Measurements from ENCODE around the gene MBD3L5.
"Not testable (repeated sequence)": the region's sequence is repeated elsewhere in the genome, so short reads cannot be mapped to it uniquely, and the experiment has no call there.

MBD3L5 gene

DNA sequence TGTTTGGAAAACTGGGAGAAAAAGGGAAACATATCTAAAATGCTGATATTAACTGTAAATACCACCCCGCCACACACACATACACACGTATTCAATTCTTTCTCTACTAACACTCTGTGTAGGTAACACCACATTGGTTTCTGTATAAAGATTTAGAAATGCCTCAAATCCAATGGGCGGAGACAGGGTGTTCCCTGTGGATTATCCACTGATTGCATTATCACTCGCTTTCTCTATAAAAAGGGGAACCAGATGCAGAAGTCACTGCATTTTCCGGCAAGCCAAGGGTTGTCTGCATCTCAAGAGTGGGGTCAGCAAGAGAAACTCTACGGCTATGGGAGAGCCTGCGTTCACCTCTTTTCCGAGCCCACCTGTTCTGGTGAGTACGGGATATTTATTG is at the start of gene MBD3L5:
Gene MBD3L5 (plus strand): TSS at position 301 of the 400 bp plus-strand sequence. CDS start 34 bp downstream, at position 335.
- in situ Hi-C loops (cut with MboI; ENCODE audit: low sequenced_read_pairs), result not testable (repeated sequence)

DNA sequence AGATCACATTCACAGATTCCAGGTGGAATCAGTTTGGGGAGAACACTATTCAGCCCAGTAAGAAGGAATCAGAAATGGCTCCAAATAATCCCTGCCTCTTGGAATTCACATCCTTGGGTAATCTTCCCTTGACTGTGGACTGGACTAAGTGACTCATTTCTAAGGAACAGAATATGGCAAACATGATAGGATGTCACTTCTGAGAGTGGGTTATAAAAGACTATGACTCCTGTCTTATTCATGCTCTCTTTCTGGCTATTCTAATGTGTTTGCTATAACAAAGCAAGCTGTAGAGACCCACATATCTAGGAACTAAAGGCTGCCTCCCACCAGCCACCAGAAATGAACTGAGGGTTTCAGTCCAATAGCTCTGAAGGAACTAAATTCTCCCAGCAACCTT is 46.9 kb upstream of the MBD3L5 start:
- in situ Hi-C loops (cut with MboI; ENCODE audit: low sequenced_read_pairs), result no loop called here

DNA sequence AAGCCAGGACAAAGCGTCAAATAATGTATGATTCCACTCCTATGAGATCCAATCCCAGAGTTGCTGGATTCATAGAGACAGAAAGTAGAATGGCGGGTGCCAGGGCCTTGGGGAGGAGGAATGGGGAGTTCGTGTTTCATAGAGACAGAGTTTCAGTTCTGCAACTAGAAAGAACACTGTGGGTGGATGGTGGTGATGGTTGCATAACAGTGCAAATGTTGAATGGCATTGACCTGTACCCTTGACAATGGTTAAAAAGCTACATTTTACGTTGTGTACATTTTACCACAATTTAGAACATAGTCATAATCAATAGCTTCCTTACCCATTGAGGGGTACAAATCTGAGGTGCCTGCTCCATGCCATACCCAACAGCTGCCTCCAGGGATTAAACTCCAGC is 42.5 kb upstream of the MBD3L5 start:
- in situ Hi-C loops (cut with MboI; ENCODE audit: low sequenced_read_pairs), result no loop called here

DNA sequence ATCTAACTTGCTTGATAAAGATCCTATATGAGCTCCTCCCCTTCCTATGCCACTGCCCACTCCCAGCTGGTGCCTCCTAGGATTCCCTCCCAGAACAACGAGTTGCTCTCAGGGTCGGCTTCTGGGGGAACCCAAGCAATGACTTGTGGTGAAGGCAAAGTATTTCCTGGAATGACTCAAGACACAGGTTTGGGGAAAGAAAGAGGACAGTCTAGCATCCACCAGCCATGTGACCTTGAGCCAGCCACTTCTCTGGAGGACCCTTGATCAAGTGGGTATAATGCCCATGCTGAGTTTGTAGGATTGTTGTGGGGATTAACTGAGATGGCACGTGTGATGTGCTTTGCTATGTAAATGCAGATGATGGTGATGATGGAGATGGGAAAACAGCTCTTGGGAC is 42.1 kb upstream of the MBD3L5 start:
- in situ Hi-C loops (cut with MboI; ENCODE audit: low sequenced_read_pairs), result no loop called here

DNA sequence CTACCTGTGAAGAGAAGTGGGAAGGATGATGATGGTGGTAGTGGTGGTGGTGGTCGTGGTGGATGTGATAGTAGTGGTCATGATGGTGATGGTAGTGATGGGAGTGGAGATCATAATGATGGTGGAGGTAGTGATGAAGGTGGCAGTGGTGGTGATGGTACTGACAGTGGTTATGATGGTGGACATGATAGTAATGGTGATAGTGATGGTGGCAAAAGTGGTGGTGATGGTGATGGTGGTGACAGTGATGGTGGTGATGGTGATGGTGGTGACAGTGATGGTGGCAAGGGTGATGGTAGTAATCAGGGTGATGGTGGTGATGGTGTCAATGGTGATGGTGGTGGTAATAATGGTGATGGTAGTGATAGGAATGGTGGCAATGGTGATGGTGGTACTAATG is 35.3 kb upstream of the MBD3L5 start:
- in situ Hi-C loops (cut with MboI; ENCODE audit: low sequenced_read_pairs), result no loop called here

DNA sequence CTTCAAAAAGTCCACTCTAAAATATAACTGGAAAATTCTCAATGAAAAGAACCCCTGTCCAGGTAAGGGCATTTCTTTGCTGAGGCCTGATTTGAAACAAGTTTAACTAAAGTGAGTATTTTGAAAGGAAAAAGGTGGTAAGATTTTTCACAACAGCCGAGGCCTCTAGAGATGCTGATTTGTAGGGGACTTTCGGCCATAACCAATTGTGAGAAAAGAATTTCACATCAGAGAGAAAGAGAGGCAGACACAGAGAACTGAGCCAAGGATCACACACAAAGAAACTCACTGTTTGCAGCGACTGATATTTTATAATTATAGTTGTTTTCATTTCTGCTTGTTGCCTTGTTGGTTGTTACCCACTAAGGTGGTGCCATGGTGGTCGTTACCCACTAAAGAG is 33.6 kb upstream of the MBD3L5 start:
- in situ Hi-C loops (cut with MboI; ENCODE audit: low sequenced_read_pairs), result no loop called here

DNA sequence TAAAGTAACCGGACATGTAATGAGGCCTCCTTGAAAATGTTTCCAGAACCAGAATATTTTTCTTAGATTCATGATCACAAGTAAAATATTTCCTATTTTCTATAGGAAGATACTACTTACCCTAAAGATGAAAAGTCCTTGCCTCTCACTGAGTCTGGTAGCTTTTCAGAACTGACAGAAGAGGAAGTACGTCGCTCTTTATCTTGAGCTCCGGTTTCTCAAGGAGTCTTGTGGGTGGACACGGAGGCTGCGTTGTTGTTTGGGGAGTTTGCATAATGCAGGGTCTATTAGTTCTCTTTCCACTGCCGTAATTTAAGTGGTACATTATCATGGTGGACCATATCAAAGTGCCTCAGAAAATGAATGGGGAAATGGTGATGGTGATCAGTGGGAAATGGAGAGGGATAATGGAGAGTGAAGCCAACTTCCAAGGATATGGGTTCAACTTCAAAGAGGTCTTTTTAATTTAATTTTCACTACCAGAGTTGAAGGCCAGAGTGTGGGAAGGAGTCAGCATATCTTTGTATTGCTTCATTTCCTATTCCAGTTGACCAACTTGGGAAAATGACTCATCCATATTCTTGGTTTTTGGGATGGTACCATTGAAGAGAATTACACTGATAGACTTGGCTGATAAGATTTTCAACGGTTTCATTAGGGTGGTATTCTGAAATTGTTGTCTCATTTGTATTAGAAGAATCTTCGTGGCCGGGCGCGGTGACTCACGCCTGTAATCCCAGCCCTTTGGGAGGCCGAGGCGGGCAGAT is 32.5 kb upstream of the MBD3L5 start:
- in situ Hi-C loops (cut with MboI; ENCODE audit: low sequenced_read_pairs), result no loop called here

DNA sequence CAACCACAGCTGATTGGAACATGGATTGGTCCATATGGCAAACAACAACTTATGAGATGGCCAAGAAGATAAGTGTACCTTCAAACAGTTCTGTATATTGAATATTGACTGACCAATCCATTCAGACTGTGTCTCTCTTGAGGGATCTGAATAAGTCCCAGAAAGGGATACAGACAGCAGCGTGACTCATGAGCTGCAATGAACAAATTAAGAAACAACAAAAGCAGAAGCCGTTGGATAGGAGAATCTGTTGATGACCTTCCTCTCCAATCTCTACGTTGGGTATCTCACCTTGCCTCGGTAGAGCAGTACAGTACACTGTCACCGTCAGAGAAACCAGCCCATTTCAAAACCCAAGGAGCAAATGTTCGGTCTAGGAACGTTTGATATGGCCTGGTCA is 30.4 kb upstream of the MBD3L5 start:
- in situ Hi-C loops (cut with MboI; ENCODE audit: low sequenced_read_pairs), result no loop called here

DNA sequence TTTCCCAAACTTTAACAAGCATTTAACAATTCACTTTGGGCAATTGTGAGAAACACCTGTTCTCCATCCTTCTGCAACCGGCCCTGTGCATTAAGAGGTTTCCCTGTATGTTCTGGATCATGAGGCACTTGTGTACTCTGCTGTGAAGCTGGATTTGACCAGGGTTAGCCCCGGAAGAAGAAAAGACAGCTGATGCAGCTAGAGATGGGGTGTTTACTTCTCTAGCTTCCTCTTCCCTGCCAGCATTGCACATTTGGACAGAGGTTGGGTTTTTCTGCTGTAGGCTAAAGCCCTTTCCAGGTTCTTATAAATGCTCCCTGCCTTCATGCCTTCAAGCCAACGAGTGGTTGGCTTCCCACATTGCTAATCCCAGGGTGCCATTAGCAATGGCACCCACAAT is 30.0 kb upstream of the MBD3L5 start:
- in situ Hi-C loops (cut with MboI; ENCODE audit: low sequenced_read_pairs), result no loop called here

DNA sequence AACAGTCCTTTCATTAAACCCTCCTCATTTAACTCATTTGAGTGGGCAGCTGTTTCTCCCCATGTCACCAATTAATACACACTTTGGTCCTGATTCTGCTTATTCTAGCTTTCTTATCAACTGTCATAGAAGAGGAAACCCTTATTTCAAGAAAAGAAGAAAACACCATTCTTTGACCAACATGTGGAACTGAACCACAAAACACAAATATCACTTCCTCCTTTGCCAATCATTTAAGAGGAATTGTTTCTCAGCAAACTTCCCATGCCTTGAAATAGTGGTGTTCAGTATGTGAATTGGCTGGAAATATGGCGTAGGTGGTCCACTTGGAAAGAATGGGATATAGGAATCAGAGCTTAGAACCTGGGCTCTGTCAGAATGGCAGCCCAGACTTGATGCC is 29.6 kb upstream of the MBD3L5 start:
- in situ Hi-C loops (cut with MboI; ENCODE audit: low sequenced_read_pairs), result no loop called here

DNA sequence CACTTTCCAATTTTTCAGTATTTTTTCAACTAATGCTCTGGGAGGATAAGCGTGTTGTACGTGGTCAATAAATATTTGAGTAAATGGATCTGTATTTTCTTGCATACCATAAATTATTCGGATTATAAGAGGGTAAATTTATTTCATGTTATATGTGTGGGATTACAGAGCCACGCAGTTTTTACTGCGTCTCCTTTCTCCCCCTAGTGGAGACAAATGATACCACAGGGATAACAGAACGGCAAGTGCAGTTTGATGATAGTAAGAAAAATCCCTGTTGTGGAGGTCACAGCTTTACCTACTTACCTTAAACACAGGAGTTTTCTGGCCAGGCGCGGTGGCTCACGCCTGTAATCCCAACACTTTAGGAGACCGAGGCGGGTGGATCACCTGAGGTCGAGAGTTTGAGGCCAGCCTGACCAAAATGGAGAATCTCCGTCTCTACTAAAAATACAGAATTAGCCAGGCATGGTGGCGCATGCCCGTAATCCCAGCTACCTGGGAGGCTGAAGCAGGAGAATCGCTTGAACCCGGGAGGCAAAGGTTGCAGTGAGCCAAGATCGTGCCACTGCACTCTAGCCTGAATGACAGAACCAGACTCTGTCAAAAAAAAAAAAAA is 26.0 kb upstream of the MBD3L5 start:
- in situ Hi-C loops (cut with MboI; ENCODE audit: low sequenced_read_pairs), result no loop called here

DNA sequence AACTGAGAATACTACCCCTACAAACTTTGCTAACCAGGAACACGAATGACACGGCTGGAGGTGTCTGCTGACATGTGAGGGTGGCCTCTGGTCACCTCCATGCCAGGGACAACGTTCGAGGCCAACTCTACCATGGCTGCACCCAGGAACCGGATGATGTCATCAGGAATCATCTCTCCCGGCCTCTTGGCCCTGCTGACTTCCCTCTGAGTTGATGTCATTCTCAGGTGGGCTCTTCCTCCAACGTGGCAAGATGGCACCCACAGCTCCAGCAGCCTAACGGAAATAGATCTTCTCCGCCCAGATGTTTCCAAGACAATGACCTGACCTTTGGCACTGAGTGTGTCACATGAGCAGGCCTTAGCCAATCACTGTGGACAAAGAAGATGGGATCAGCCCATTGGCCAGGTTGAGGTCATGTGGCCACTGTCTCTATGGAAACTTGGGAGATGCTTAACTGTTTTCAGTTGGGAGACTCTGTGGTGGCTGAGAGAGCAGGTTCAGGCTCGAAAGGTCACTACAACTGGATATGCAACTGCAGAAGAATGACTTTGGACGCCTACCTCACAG is 24.2 kb upstream of the MBD3L5 start:
- in situ Hi-C loops (cut with MboI; ENCODE audit: low sequenced_read_pairs), result no loop called here

DNA sequence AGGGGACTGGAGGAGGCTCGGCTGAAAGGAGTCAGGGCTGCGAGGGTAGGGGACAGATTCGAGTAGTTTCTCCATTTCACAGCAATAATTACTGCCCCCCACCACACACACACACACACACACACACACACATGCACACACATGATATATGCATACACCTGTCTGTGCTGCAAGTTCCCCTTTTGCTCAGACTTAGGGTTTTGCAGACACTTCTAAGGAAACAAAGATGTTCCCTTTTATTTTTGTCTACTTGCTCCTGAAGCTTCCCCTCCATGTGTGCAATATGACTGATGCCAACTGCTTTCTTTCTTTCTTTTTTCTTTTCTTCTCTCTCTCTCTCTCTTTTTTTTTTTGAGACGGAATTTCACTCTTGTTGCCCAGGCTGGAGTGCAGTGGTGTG is 22.5 kb upstream of the MBD3L5 start:
- in situ Hi-C loops (cut with MboI; ENCODE audit: low sequenced_read_pairs), result no loop called here

DNA sequence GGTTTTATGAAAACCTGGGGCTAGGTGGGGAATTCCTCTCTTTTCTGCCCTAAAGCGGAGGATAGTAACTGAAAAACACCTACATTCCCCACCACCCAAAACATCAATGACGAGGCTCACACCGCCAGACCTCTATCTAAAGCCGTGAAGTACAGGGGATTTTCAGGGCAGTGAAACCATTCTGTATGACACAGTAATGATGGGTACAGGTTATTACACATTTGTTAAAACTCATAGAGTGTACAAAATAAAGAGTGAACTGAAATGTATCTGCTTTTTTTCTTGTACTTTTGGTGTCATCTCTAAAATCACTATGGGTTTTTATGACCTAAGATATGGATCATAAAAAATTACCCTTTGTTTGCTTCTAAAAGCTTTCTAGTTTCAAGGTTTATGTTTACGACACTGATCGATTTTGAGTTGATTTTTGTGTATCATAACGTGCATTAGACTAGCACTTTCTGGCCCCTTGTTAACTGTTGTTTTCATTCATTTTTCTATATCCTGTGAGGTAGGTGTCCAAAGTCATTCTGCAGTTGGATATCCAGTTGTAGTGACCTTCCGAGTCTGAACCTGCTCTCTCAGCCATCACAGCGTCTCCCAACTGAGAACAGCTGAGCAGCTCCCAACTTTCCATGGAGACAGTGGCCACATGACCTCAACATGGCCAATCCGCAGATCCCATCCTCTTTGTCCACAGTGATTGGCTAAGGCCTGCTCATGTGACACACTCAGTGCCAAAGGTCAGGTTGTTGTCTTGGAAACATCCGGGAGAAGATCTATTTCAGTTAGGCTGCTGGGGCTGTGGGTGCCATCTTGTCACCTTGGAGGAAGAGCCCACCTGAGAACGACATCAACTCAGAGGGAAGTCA is 19.4 kb upstream of the MBD3L5 start:
- in situ Hi-C loops (cut with MboI; ENCODE audit: low sequenced_read_pairs), result no loop called here

DNA sequence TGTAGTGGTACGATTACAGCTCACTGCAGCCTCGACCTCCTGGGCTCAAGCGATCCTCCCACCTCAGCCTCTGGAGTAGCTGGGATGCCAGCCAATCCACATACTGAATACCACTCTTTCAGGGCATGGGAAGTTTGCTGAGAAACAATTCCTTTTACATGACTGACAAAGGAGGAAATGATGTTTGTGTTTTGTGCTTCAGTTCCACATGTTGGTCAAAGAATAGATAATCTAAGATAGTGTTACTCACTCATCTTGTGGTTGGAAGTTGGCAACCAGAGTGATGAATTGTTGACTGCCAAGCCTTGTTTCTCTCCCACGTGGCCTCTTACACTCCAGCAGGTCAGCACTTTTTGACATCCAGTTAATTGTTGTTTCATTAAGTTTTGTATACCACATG is 16.7 kb upstream of the MBD3L5 start:
- in situ Hi-C loops (cut with MboI; ENCODE audit: low sequenced_read_pairs), result no loop called here

DNA sequence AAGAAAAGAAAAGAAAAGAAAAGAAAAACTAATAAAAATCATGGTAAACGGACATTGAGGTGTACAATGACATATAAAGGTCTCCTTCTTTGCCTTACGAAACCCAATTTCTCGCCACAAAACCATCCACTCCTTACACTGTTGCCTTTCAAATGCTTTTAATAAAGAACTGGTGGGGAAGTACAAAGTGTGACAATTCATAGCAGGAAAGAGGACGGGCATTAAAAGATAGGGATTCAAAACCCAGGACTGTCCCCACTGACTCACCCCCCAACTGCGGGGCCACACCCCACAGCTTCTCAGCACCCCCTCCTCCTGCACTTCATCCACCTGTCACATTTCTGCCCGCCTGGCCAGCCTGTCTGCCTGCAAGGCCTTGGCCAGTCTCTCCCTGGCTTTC is 11.6 kb upstream of the MBD3L5 start:
- in situ Hi-C loops (cut with MboI; ENCODE audit: low sequenced_read_pairs), result no loop called here

DNA sequence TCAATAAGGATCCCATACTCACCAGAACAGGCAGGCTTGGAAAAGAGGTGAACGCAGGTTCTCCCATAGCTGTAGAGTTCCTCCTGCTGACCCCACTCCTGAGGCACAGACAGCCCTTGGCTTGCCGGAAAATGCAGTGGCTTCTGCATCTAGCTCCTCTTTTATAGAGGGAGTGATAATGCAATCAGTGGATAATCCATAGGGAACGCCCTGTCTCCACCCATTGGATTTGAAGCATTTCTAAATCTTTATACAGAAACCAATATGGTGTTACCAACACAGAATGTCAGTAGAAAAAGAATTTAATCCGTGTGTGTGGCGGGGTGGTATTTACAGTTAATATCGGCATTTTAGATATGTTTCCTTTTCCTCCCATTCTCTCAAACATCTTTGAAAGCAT is 9.0 kb upstream of the MBD3L5 start, which contains the start of gene MBD3L2B:
Gene MBD3L2B (minus strand): TSS at position 101 of the 400 bp plus-strand sequence. CDS start 34 bp downstream, at position 67.
- in situ Hi-C loops (cut with MboI; ENCODE audit: low sequenced_read_pairs), result not testable (repeated sequence)

DNA sequence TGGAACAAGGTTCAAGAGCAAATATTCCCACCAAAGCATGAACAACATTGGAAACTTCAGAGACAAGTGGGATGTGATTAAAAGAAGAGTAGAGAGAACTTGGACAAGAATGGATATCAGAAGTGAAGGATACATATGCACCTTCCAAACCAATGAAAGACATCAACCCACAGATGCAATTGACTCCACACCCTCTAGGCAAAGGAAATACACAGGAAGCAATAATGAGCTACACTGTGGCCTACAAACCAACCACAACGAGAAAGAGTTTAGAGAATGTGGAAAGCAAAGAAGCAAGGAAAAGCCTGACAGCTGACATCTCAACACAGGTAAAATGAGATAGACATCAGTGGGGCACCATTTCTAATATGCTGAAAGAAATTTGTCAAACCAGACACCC is 1.6 kb upstream of the MBD3L5 start:
- in situ Hi-C loops (cut with MboI; ENCODE audit: low sequenced_read_pairs), result not testable (repeated sequence)

DNA sequence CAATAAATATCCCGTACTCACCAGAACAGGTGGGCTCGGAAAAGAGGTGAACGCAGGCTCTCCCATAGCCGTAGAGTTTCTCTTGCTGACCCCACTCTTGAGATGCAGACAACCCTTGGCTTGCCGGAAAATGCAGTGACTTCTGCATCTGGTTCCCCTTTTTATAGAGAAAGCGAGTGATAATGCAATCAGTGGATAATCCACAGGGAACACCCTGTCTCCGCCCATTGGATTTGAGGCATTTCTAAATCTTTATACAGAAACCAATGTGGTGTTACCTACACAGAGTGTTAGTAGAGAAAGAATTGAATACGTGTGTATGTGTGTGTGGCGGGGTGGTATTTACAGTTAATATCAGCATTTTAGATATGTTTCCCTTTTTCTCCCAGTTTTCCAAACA is 9.7 kb downstream of the MBD3L5 start, which contains the start of gene MBD3L4:
Gene MBD3L4 (minus strand): TSS at position 101 of the 400 bp plus-strand sequence. CDS start 35 bp downstream, at position 66.
- in situ Hi-C loops (cut with MboI; ENCODE audit: low sequenced_read_pairs), result not testable (repeated sequence)

DNA sequence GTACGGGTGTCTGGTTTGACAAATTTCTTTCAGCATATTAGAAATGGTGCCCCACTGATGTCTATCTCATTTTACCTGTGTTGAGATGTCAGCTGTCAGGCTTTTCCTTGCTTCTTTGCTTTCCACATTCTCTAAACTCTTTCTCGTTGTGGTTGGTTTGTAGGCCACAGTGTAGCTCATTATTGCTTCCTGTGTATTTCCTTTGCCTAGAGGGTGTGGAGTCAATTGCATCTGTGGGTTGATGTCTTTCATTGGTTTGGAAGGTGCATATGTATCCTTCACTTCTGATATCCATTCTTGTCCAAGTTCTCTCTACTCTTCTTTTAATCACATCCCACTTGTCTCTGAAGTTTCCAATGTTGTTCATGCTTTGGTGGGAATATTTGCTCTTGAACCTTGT is 11.2 kb downstream of the MBD3L5 start:
- in situ Hi-C loops (cut with MboI; ENCODE audit: low sequenced_read_pairs), result not testable (repeated sequence)

DNA sequence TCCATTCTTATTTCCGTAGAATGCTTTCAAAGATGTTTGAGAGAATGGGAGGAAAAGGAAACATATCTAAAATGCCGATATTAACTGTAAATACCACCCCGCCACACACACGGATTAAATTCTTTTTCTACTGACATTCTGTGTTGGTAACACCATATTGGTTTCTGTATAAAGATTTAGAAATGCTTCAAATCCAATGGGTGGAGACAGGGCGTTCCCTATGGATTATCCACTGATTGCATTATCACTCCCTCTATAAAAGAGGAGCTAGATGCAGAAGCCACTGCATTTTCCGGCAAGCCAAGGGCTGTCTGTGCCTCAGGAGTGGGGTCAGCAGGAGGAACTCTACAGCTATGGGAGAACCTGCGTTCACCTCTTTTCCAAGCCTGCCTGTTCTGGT is 18.6 kb downstream of the MBD3L5 start, which contains the start of gene MBD3L2:
Gene MBD3L2 (plus strand): TSS at position 301 of the 400 bp plus-strand sequence. CDS start 53 bp downstream, at position 354.
- in situ Hi-C loops (cut with MboI; ENCODE audit: low sequenced_read_pairs), result not testable (repeated sequence)
